HG03469 (cell line): ENCODE measurements around the gene LRCH3.

Experiments used
- ATAC-seq: cut with Tn5 transposase; IDR thresholded peaks from one replicate; pipeline ENCODE4 v1.9.1; 2021; ENCODE audit warnings: mild to moderate bottlenecking, moderate library complexity, moderate number of reproducible peaks; ENCODE audit not compliant: unreplicated experiment

Gene LRCH3

DNA sequence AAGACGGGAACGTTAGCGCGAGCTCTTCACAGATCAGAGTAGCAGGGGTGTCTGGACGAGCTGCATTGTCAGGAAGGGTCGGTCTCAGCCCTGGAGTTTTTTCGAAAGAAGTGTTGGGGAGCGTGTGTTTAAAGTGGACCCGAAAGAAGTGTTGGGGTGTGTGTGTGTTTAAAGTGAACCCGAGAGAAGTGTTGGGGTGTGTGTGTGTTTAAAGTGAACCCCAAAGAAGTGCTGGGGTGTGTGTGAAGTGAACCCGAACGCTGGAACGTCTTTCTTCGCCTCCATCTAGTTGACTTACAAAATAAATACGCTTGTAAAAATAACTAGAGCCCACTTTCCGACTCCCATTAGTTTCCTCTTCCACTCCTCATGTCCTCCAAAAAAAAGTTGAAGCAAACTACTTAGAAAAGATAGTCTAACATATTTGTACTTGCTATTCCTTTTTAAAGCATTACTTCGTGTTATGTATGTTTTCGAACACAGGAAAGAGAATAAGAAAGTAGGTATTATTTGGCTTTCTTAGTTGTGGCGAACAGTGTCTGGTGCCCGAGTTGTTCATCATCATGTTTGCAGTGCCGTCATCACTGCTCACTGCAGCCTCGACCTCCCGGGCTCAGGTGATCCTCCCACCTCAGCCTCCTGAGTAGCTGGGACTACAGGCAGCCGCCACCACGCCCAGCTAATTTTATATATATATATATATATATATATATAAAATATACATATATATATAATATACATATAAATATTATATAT lies 1.0 kb downstream of the LRCH3 start:
- ATAC-seq = peak; percentile 8

DNA sequence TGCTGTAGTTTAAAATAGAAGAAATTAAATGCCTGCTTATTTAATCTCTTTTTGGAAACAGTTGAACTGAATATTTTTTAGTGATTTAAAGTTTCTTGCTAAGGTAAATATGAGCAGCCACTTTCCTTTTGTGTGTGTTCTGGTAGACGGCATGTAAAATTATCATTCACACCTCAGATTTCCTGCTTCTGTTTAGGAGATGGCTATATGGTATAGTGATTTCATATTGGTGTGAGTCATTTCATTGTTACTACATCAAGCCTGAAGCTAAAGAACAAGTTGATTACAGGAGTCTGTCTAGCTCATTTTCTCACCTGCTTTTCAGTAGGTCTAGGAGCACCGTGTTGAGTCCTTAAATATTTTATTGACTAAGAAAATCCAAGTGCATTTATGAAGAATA lies 2.2 kb downstream of the LRCH3 start:
- ATAC-seq = no peak

DNA sequence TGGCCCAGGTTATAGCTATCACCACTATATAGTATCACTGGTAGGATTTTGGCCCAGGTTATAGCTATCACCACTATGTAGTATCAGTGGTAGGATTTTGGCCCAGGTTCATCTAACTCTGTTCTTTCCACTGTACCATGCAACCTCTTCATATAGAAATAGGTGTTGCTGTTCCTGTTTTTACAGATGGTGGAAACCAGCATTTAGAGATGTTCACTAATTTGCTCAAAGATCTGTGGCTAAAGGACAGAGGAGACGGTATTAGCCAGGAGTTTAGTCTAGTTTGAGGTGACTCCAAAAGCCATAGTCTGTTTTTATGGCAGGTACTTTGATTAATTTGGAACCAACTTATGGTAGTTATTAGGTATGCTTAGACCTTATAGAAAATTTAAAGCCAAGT lies 3.1 kb downstream of the LRCH3 start:
- no peak for ATAC-seq

DNA sequence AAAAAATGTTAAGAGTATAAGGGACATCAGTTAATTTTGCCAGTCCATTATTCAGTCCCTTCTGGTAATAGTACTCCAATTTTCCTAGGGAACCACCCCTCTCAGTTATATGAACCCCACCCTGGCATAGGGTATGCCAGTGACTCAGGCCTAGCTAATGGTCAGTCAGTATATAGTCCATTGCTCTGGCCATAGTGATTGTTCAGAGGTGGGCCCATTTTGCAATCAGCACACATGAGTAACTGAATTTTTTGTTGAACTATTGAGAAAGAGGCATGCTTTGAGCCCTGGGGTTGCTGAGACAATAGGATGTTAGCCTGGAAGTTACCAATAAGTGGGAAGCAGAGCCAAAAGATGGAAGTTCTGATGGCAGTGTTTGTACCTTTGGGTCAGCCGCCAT lies 4.1 kb downstream of the LRCH3 start:
- ATAC-seq = no peak

DNA sequence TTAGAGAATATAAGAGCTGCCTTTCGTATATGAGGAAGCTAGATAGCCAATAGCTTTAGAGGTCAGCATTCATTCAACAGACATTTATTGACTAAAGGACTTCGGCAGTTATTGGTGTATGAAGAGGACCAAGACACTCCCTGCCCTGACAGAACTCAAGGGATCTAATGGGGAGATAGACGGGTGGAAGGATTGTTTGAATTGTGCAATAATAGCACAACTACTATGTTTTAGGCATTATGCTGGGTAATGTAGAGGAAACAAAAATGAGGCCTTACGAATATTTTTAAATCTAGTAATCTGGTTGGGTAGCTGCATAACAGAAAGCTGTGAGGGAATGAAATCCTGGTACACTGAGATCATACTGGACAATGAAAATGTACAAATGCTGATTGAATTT lies 5.0 kb downstream of the LRCH3 start:
- ATAC-seq = no peak

DNA sequence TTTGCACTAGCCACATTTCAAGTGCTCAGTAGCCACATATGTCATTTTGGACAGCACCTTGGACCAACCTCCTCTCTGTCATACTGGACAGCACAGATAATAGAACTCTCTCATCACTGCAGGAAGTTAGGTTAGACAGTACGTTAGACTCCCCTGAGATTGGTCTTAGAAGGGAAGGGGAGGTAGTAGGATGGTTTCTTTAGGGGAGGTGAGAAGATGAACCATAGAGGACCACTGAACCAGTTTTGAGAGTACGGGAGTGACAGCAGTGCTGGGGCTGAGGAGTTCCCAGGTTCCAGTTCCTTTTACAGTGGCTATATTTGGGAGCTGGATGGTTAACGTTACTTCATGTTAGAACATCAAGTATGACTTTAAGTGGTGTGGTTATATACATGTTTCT lies 7.8 kb downstream of the LRCH3 start:
- peak; percentile 35 for ATAC-seq

DNA sequence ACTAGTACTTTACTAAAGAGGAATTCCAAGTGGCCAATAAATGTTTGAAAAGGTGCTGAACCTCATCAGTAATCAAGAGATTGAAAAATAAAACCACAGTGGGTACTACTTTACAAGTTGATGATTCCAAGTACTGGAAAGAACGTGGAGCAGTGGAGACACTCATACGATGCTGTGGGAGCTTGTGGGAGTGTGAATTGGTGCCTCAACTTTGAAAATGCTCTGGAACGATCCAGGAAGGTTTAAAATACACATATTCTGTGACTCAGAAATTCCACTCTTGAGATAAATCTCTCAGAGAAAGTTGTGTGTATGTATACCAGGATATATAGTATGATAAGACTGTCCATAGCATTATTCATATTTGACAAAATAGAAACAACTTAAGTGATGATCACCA lies 9.3 kb downstream of the LRCH3 start:
- ATAC-seq = no peak

DNA sequence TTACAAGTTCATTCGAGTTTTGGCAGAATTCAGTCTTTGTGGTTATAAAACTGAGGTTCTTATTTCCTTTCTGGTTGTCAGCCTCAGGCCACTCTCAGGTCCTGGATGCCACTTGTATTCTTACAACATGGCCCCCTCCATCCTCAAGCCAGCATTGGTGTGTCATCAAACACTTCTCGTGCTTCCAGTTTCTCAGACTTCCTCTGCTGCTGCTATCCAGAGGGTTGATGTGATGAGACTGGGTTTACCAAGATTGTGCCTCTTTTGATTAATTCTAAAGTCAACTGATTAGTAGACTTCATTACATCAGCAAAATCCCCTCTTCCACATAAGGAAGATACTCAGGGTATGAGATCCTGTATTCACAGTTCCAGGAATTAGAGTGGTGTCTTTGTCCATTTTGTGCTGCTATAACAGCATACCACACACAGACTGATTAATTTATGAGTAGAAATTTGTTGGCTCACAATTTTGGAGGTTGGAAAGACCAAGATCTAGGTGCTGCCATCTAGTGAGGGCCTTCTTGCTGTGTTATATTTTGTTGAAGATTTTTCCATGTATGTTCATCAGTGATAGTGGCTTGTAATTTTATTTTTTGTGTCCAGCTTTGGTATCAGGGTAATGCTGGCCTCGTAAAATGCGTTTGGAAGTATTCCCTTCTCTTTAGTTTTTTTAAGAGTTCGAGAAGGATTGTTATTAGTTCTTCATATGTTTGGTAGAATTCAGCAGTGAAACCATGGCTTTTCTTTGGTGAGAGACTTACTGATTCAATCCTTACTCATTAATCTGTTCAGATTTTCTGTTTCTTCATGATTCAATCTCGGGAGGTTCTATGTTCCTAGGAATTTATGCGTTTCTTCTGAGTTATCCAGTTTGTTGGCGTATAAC lies 11.1 kb downstream of the LRCH3 start:
- ATAC-seq = no peak

DNA sequence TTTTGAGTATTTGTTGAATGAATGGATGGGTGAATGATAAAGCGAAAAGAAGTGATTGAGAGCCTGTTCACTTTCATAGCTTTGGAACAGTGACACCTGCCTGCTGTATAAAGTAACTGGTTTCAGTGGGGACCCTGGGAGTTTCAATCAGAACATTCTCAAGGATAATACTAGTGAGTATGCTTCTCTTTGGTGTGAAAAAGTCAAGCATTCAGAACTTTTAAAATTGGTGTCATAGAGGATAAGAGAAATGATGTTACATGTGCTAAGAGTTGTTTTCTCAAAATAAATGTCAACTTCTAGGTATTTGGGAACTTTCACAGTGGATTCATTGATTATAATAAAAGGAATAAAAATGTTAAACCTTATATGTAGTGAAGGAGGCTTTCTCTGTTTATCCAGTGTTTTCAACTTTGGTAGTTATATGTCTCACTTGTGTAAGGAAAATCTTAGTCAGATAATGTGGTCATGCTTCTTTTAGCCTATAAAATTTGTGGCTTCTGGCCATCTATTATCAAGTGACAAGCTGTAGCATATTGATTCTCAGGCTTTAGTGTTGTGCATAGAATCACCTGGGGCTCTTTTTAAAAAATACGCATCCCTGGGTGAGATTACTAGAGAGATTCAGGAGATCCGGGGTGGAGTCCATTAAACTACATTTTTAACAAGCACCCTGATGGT lies 11.9 kb downstream of the LRCH3 start:
- ATAC-seq = no peak

DNA sequence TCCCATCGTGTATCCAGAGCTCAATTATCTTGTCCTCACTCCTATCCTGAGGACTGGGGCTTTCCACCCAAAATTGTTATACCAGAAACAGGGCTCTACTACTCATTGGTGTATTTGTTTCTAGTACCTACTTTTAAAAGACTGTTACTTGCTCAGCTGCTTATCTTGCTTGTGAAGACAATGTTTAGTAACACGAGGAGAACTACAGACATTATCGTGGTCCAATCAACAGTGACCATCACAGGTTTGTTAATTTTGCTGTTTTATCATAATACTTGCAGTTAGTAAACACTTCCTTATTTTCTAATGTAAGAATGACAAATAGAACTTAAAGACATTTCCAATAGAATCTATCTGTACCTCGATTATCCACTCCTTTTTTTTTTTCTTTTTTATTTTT lies 13.5 kb downstream of the LRCH3 start:
- no peak for ATAC-seq

DNA sequence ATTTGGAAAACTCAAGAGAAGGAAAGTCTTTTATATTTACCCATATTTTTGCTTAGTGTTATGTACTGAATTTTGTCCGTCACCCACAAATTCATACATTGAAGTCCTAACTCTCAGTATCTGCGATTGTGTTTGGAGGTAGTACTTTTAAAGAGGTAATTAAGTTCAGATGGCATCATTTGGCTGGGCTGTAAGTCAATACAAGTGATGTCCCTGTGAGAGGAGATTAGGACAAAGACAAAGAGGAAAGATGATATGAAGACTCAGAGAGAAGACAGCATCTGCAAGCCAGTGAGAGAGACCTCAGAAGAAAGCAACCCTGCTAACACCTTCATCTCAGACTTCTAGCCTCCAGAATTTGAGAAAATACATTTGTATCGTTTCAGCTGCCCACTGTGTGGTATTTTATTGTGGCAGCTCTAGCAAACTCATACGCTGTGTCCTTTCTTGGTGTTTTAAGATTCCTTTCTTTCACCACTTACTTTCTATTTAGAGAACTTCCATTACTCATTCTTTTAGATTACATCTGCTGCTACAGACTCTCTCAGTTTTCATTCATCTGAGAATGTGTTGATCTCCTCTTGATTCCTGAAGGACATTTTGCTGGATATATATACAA lies 17.0 kb downstream of the LRCH3 start:
- ATAC-seq = no peak

DNA sequence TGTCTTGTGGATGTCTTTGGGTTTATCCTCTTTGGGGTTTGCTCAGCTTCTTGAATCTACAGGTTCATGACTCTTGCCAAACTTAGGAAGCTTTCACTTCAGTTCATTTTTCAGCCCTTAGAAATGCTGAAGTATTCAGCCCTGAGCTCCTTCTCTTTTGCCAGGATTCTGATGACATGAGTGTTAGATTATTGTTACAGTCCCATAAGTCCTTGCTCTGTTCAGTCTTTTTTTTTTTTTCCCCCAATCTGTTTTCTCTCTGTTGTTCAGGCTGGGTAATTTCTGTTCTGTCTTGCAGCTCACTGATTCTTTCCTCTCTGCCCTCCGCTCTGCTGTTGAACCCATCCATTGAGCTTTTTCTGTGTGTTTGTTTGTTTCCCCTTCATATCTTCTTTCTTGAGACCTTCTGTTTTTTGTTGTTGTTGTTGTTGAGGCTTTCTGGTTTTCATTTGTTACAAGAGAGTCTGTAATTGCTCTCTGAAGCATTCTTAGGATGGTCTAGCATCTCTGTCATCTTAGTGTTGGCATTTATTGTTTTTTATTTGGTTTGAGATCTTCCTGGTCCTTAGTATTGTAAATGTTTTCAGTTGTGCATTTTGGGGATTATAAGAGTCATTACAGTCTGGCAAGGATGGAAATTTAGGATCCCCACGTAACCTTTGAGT lies 18.4 kb downstream of the LRCH3 start:
- no peak for ATAC-seq

DNA sequence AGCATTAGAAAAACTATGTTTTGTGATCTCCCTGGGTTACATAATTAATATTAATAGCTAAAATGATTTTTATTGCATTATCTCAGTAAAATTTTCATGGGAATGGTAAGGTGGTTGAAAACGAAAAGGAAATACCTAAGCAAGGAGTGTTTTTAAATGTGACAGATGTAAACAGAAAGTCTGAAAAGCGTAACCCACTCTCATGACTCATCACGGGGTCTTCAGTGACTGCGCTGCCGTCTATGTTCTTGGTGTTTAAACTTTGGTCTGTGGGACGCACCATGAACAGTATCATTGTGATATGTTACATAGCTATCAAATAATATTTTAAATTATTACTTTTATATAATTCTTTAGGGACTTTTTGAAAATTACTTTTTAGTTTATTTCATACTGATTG lies 19.8 kb downstream of the LRCH3 start:
- no peak for ATAC-seq

DNA sequence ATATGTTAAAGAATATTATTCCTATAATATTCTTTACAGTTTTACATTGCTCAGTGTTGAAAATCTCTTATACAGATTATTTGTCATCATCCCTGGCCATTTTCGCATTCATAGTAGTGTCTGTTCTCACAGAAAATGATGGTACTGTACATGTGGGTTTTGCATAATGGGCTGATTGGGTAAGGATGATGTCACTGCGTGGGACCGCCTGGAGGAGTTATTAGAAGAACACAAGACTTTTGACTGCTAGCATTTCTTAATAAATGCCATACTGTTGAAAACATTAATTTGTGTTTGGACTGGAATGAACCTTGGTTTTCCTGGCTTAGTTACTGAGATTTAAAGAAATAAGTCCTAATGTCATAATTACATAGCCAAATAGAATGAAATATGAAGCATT lies 20.3 kb downstream of the LRCH3 start:
- no peak for ATAC-seq

DNA sequence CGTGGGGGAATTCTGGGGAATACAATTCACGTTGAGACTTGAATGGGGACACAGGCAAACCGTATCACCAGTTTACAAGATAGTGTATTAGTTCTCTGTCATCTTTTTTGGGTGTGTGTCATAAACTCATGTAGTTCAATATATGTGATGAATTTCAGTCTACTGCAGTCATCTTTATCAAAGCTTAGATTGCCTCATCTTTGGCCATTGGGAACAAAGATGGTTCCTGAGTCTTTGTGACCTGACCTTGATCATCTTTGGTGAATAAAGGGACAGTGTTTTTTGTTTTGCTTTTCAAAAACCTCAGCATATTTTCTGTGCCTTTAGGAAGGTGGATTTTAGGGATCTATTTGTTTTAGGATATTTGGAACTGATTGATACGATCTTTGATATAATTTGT lies 23.3 kb downstream of the LRCH3 start:
- ATAC-seq = no peak

DNA sequence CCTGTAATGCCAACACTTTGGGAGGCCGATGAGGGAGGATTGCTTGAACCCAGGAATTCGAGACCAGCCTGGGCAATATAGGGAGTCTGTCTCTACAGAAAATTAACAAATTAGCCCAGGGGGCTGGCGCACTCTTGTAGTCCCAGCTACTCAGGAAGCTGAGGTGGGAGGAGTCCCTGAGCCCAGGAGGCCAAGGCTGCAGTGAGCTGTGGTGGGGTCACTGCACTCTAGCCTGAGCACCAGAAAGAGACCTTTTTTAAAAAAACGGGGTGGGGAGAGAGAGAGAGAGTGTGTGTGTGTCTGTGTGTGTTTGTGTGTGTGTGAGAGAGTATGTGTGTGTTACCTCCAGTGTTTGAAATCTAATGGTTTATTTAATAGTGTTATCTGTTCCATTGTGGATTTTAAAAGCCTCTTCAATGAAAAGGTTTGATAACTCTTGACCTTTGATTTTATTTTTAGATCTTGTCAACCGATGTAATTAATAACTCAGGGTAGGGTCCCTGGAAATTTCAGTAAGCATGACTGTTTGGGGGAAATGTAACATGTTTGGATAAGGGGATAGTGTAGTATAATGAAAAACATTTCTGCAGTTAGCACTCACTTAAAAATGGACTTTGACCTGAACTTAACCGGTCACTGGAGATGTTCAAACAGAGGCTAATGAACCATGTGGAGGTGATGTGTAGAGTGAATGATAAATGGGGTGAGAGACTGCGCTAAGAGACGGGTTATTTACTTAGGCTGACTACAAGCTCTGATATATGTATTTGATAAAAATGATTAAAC lies 29.7 kb downstream of the LRCH3 start:
- no peak for ATAC-seq

DNA sequence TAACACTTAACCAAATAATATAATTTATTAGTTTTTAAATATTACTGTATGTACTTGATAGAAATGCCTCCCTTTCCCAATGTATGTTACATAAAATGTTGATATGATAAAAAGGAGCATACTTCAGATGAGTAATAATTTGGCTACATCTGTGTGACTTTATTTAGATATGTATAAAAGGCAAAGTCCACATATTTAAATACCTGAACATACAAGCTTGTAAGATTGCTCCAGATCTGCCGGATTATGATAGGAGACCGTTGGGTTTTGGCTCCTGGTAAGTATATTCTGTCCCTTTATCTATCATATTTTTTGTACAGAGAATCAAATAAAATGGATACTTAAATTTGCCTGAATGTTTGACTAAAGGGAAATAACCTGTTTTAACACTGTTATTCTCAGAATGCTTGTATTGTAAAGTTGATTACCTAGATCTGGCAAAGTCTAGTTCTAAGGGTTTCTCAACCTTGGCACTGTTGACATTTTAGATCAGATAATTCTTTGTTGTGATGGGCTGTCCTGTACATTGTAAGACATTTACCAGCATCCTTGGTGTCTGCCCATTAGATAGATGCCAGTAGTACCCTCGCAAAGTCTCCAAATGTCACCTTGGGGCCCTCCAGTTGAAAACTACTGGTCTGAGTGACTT lies 38.5 kb downstream of the LRCH3 start:
- ATAC-seq = no peak

DNA sequence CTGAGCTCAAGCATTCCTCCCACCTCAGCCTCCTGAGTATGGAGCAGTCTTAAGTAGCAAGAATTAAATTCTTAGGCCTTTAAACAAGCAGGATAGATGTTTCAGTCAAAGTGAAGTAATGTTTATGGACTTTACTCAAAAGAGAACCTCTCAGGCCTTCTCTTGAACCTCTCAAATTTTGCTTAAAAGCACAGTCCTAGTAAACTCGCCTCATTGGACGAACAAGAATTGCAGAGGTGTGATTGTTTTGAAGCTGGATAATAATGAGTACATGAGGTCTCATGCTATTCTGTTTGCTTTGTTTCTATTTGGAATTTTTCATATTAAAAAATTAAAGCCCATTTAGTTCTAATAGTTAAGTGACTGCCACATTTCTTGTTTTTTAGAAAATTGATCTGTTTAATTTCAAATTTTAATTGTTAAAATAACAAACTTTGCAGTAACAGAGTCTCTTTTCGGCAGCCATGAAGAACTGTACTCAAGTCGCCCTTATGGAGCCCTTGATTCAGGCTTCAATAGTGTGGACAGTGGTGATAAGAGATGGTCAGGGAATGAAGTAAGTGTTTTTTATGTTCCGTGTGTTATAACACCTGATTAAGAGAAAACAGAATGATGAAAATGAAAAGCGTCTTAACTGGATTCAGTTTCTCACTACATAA lies 39.4 kb downstream of the LRCH3 start:
- ATAC-seq = no peak

DNA sequence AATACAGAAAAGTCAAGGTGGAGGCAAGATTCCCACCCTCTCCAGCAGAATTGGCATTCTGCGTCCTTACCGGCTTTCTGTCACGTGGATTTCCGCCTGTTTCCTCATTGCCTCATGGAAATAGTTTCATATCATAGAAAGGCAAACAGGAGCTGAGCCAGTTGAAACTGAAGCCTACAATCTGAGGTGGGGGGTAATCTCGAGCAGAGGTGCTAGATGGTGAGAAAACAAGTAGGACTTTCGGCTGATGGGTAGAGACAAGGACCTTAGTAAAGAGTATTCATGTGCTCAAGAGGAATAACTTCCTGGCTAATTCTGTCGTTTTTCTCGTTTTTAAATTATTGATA lies 39.9 kb downstream of the LRCH3 start:
- ATAC-seq = no peak
